Medulla oblongata (tissue), 1 donor: ENCODE measurements around the gene F5.
"Not testable (repeated sequence)": the region's sequence is repeated elsewhere in the genome, so short reads cannot be mapped to it uniquely, and the experiment has no call there.

Experiments used
- DNase-seq: peaks from one replicate; pipeline ENCODE4 v3.0.0-alpha.2; 2015; ENCODE audit errors: extremely low spot score

Gene F5

GRCh38 chr1:169511316-169512005 is 74.8 kb downstream of the F5 start:
- no peak for DNase-seq

GRCh38 chr1:169510060-169510459 is 76.2 kb downstream of the F5 start:
- no peak for DNase-seq

GRCh38 chr1:169509354-169509753 is 76.9 kb downstream of the F5 start:
- no peak for DNase-seq

- DNase-seq: no peak
Observed at GRCh38 chr1:169508432-169509338, 77.6 kb downstream of the F5 start.

DNA sequence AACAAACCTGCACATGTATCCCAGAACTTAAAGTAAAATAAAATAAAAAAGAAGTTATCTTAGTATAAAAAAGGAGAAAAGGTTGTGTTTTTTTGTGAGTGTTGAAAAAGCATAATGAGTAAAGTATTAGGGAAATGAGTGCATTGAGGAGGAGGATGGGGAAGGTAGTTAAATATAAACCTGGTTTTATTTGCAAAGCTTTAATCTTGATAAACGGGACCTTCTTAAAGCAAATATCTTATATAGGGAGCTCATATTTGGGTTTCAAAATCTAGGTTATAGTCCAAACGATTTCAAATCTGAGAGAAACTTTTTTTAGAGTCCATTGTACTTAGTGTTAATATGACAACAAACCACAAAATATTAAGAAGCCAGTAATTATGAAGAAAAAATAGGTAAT is 78.9 kb downstream of the F5 start:
- DNase-seq: no peak

- DNase-seq: not testable (repeated sequence)
Observed at GRCh38 chr1:169503601-169504000, 82.7 kb downstream of the F5 start.

- DNase-seq: no peak
Observed at GRCh38 chr1:169499807-169500206, 86.5 kb downstream of the F5 start.

- DNase-seq: no peak
Observed at GRCh38 chr1:169497317-169497716, 89.0 kb downstream of the F5 start.

DNA sequence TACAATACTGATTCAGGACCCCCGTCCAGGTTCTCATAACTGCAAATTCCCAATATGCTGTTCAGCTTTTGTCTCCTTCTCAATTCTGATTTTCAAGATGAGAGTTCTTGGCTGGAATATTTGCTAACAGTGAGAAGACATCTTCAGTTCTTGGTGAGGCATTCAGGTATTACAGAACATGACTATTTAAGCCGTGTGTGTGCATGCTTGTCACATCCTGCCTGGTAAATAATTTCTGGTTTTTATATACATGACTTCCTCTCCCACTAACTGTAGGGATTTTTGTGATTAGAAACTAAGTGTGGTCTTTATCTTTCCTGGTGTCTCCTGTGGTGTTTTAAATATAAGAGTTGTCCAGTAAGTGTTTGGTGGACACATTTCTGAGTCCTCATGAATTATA is 90.4 kb downstream of the F5 start:
- DNase-seq: no peak

- no peak for DNase-seq
Observed at GRCh38 chr1:169495046-169495775, 91.1 kb downstream of the F5 start.

DNA sequence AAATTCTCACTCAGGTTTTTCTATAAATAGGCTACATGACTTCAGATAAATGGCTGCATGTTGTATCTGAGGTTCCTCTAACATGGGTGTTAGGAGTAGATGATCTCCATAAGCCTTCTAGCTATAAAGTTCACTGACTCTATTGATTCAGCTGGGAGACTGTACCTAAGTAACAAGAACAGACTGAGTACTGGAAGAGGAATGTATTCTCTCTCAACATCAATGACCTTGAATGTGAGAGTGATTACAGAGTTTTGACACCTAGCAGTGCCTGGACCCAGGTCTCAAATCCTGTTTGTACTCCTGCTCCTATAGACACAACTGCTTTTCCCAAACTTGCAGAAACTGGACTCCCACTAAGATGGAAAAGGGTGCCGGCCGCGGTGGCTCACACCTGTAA is 91.9 kb downstream of the F5 start:
- DNase-seq: no peak

GRCh38 chr1:169493251-169493650 is 93.0 kb downstream of the F5 start:
- DNase-seq: no peak

GRCh38 chr1:169491845-169492281 is 94.4 kb downstream of the F5 start:
- DNase-seq: no peak

DNA sequence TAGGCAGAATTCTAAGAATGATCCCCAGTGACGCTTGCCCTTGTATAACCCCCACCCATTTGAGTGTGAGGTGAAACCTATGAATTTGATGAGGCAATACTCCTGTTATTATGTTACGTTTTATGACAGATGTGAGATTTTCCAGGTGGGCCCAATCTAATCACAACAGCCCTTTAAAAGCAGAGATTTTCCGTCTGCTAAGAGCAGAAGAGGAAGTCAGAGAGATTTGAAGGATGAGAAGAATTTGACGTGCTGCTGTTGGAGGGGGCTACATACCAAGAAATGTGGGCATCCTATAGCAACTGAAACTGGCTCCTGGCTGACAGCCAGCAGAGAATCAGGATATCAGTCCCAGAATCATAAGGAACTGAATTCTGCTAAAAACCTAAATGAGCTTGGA is 98.1 kb downstream of the F5 start:
- no peak for DNase-seq

DNA sequence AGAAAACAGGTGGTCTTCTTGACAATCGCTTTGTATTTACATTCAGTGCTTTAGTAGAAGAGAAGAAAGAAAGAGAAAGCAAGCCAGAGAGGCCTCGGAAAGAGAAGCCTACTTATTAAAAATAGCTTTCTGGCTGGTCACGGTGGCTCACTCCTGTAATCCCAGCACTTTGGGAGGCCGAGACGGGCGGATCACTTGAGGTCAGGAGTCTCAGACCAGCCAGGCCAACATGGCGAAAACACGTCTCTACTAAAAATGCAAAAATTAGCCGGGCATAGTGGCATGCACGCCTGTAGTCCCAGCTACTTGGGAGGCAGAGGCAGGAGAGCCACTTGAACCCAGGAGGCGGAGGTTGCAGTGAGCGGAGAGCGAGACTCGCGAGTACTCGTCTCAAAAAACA is 98.7 kb downstream of the F5 start:
- no peak for DNase-seq

DNA sequence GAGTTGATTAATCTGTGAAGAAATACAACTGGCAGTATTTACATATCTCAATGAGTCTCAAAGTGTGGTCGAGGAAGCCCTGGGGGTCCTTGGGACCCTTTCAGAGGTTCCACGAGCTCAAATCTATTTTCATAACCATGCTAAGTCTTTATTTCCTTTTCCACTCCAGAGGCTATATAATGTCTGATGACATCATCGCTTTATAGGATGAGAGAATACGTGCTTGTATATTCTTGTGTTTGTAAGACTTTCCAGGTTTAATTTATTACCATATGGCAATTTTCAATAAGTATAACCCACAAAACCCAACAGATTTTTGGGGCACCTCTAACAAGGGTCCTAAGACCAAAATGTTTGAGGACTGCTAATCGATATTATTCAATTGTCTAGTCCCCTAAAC is 99.1 kb downstream of the F5 start:
- DNase-seq: no peak

DNA sequence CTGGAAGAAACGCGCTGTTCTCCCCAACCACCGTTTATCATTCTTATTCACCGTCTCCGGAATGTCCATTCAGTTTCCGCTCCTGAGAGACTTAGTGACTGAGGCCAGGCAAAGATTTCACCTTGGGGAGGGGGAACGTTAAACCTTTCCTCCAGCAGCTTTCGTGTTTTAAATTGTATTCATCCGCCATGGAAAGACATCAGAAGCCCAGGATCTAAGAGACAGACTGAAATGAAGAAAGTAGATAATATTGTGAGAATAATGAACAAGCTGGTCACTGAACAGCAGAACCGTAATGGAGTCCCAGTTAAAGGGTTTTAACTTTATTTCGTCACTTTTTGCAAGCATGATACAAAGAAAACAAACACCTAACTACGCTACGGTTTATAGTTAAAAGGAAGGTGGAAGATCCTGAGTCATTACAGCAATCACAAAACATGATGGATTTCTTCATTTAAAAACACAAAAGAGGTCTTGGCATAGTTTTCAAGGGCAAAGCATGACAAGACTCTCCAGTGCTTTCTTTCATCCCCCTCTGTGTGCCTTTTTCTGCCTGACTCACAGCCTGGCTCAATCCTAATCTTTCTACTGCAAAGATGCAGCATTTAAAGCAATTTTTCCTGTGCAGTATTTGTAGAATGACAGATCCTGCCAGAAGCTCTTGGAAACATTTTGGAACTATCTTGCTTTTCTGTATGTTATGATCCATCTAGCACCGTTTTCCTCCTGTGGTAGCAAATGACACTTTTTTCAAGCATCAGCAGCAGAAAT is 99.8 kb downstream of the F5 start:
- DNase-seq: peak; percentile 48

DNA sequence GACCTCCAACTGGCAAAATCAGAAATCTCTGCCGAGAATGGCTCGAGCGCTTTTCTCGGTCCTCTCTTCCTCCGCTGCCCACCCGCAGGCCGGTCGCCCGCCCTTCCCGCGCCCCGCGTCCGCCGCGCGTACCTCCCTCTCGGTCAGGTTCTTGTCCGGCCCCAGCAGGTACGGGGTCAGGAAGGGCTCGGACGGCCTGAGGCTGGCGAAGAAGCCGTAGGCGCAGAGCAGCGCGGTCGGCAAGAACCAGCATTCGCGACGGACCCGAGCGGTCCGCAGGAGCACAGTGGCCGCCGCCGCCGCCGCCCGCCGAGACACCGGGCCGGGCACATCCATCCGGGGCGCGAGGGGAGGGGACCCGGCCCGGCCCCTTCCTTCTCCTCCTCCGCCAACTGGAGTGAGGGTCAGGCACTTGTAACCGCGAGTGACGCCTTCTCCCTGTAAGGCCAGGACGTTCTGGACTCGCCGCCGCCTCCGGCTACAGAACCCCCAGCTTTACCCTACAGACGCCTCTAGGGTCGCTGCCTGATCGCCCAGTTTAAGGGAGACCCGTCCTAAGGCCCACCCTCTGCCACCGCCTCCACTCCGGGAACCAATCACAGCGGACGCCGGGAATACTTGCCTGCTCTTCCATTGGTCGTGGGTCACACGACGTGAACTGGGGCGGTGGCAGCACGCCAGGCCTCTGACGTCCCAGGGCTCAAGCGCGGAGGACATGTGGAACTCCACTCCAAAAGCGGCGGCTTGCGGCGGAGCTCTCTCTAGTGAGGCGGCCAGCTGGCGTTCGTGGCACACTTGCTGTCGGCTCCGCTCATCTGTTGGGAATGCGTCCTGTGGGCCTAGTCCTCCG is 100.6 kb downstream of the F5 start, which contains the start of gene SLC19A2:
Gene SLC19A2, minus strand, starts transcription at position 514 of the 850 bp plus-strand sequence. Its CDS starts 178 bp downstream, at position 336.
- DNase-seq: peak; percentile 100

GRCh38 chr1:169484683-169485430 is 101.4 kb downstream of the F5 start:
- peak; percentile 81 for DNase-seq

DNA sequence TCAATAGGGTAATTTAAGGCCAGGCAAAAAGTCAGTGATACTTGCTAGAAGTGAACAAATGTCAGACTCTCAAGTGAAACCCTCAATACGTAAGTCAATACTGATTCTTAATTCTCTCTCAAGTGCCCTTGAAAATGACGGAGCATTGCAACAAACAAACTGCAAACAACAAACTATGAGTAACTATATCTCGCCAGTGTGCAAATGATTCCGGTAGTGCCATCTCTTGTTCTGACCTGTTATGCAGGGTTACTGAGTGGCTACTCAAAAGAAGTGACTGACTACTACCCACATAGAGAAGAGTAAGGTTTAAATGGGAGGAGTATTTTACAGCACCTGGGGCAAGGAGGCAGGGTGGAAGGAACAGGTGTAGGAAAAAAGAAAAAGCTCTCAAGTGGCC is 102.2 kb downstream of the F5 start:
- DNase-seq: peak; percentile 16
